Esophagus muscularis mucosa (tissue), 3 donors: Measurements from ENCODE around the gene PLK3.

Source experiments
- POLR2A ChIP-seq: fragments of 450-650 bp; IDR thresholded peaks from one replicate; pipeline ENCODE4 v1.6.1; 2017; ENCODE audit warnings: antibody characterized with exemption, moderate library complexity, mild to moderate bottlenecking, low read depth
- POLR2AphosphoS5 ChIP-seq, 2 donors: sonication (generic); formaldehyde crosslinking; IDR thresholded peaks; one replicate each; pipeline ENCODE4 v1.6.1; 2017; ENCODE audit warnings: antibody characterized with exemption in 2 of 2
- TF ChIP-seq, protein P1 (sequence below), 3 experiments: fragments of 200-600 bp in 2 of 3; fragments of 450-650 bp in 1 of 3; sonication (generic) in 2 of 3; IDR thresholded peaks; one replicate each; pipeline ENCODE4 v1.5.1; 2017 to 2019; ENCODE audit warnings: antibody characterized with exemption in 3 of 3, mild to moderate bottlenecking in 2 of 3, moderate library complexity in 1 of 3

DNA sequence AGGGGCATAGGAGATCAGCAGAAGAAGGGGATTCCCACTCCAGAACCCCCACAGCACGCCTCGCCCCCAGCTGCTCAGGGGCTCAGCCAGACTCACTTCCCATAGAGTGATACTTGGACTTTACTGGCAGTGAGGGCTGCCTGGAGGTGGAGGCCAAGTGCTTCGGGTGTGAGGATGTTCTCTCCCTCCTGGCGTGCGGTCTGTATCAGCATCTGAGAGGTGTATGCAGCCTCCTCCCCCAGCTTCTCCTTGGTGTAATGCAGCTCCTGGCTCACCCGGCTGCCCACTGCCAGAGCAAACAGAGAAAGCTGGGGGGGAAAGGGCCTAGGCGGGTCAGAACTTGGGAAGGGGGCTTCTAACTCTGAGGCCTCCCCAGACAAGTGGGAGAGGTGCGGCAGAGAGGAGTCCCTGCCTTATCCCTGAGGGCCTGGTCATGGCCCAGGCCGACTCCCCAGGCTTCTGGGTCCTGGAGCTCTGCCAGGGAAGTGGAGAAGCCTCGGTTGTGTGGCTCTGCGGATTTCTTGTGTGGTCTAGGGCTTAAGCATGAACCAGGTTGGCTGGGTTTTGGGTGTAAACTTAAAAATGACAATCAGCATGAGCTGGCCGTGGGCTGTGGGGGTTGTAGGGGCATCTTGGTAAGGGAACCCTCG lies 32.0 kb downstream of the PLK3 start:
- TF ChIP-seq, protein P1, sequence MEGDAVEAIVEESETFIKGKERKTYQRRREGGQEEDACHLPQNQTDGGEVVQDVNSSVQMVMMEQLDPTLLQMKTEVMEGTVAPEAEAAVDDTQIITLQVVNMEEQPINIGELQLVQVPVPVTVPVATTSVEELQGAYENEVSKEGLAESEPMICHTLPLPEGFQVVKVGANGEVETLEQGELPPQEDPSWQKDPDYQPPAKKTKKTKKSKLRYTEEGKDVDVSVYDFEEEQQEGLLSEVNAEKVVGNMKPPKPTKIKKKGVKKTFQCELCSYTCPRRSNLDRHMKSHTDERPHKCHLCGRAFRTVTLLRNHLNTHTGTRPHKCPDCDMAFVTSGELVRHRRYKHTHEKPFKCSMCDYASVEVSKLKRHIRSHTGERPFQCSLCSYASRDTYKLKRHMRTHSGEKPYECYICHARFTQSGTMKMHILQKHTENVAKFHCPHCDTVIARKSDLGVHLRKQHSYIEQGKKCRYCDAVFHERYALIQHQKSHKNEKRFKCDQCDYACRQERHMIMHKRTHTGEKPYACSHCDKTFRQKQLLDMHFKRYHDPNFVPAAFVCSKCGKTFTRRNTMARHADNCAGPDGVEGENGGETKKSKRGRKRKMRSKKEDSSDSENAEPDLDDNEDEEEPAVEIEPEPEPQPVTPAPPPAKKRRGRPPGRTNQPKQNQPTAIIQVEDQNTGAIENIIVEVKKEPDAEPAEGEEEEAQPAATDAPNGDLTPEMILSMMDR (IDR thresholded peaks at IDR 0.05) = no peak
- TF ChIP-seq POLR2A = no peak
- TF ChIP-seq POLR2AphosphoS5 (IDR thresholded peaks at IDR 0.05) = no peak
